ENCODE results near the gene DMD. TPM values are rescaled to one million over a fixed set of nuclear protein-coding genes. Genes with fewer than 3 reads are reported as not detected.

The DMD gene
- total RNA-seq, 4 donors from 2014 or later = 2.2 to 26.7 (median 7.8) TPM

GRCh38 chrX:31633349-31633748, 1578.0 kb downstream of the DMD start:
- H3K4me1 ChIP-seq = no peaks in the 10 kb centered on the region
- TF ChIP-seq POLR2A (IDR thresholded peaks at IDR 0.05) (no peak), CTCF (IDR thresholded peaks at IDR 0.05) (no peak)
- H3K9me3 ChIP-seq = no peaks in the 10 kb centered on the region
- H3K4me3 ChIP-seq = no peak overlapping the region
- DNase-seq = no peak
- H3K27me3 ChIP-seq = no peaks in the 10 kb centered on the region
- intact Hi-C loops (cut with DNase I) = no loop called here
- no peaks in the 10 kb centered on the region for H3K36me3 ChIP-seq
- no peak overlapping the region for H3K27ac ChIP-seq
- WGBS, 2 donors = 57% methylated on average over 2 of the region's 2 CpGs

GRCh38 chrX:31629195-31629594, 1582.2 kb downstream of the DMD start:
- DNase-seq = no peak
- no peaks in the 10 kb centered on the region for H3K36me3 ChIP-seq
- no peak overlapping the region for H3K4me3 ChIP-seq
- no peak for TF ChIP-seq POLR2A (IDR thresholded peaks at IDR 0.05)
- 18 to 62% methylated on average over 3 of the region's 3 CpGs for WGBS, 2 donors
- no peaks in the 10 kb centered on the region for H3K9me3 ChIP-seq
- no peak overlapping the region for H3K27ac ChIP-seq
- intact Hi-C loops (cut with DNase I) = no loop called here
- H3K27me3 ChIP-seq = no peaks in the 10 kb centered on the region
- H3K4me1 ChIP-seq = no peaks in the 10 kb centered on the region

DNA sequence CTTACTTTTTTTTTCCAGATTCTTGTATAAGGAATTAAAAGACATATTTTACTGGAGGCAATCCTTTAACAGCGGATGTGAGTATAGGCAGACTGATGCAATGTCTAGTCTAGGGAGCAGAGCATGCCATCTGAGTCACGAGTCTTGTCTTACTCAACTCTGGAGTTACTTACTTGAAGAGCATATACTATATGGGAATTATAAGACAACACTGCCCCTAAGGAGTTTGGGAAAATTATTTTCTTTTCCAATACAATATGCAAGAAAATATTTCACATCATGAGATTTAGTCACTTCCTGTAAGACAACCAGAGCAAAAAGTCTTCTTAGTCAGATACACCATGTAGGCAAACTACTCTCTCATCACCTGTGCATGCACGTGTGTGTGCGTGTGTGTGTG, 1602.2 kb downstream of the DMD start:
- TF ChIP-seq POLR2A (IDR thresholded peaks at IDR 0.05) = no peak
- TF ChIP-seq CTCF (IDR thresholded peaks at IDR 0.05) = no peak
- H3K27ac ChIP-seq = no peak overlapping the region
- WGBS, 2 donors = 43 to 74% methylated on average over 4 of the region's 4 CpGs
- H3K4me1 ChIP-seq = no peaks in the 10 kb centered on the region
- no peaks in the 10 kb centered on the region for H3K36me3 ChIP-seq
- no peaks in the 10 kb centered on the region for H3K27me3 ChIP-seq
- no peaks in the 10 kb centered on the region for H3K9me3 ChIP-seq
- no peak overlapping the region for H3K4me3 ChIP-seq
- DNase-seq = no peak
- intact Hi-C loops (cut with DNase I) = no loop called here

- H3K27ac ChIP-seq = no peak overlapping the region
- no peak for DNase-seq
- intact Hi-C loops (cut with DNase I) = no loop called here
- no peaks in the 10 kb centered on the region for H3K4me1 ChIP-seq
- no peak for TF ChIP-seq POLR2A (IDR thresholded peaks at IDR 0.05)
- TF ChIP-seq CTCF (IDR thresholded peaks at IDR 0.05) = no peak
- H3K4me3 ChIP-seq = no peak overlapping the region
- H3K27me3 ChIP-seq = no peaks in the 10 kb centered on the region
- H3K9me3 ChIP-seq = no peaks in the 10 kb centered on the region
- H3K36me3 ChIP-seq = no peaks in the 10 kb centered on the region
- 37 to 66% methylated on average over 2 of the region's 2 CpGs for WGBS, 2 donors
Observed at GRCh38 chrX:31608638-31609037, 1602.7 kb downstream of the DMD start.

DNA sequence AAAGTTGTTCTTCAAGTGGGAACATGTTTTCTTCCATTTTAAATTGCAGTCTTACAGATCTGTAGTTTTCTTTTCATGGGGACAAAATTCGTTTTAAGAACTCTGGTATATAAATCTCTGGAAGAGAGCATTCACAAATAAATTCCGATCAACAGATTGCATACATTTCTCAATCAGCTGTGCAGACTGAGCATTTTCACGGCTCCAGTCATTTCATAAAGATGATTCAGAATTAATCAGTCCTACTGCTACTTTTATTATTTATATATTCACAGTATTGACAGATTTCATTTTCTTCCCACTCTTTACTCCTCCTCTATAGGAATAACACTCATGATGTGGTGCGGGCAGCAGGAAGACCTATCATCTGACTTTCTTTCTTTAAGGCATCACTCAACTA, 1604.6 kb downstream of the DMD start:
- no peaks in the 10 kb centered on the region for H3K27me3 ChIP-seq
- no peaks in the 10 kb centered on the region for H3K9me3 ChIP-seq
- TF ChIP-seq POLR2A (IDR thresholded peaks at IDR 0.05) (no peak), CTCF (IDR thresholded peaks at IDR 0.05) (no peak)
- H3K36me3 ChIP-seq = no peaks in the 10 kb centered on the region
- DNase-seq = no peak
- no peak overlapping the region for H3K27ac ChIP-seq
- no peak overlapping the region for H3K4me3 ChIP-seq
- 60 to 80% methylated on average over 3 to 4 of the region's 4 CpGs for WGBS, 2 donors
- intact Hi-C loops (cut with DNase I) = no loop called here
- no peaks in the 10 kb centered on the region for H3K4me1 ChIP-seq

- DNase-seq = no peak
- no peaks in the 10 kb centered on the region for H3K36me3 ChIP-seq
- no peaks in the 10 kb centered on the region for H3K9me3 ChIP-seq
- no peaks in the 10 kb centered on the region for H3K27me3 ChIP-seq
- intact Hi-C loops (cut with DNase I) = no loop called here
- 44 to 45% methylated on average over 3 of the region's 3 CpGs for WGBS, 2 donors
- H3K4me1 ChIP-seq = no peaks in the 10 kb centered on the region
- no peak overlapping the region for H3K4me3 ChIP-seq
- no peak overlapping the region for H3K27ac ChIP-seq
- no peak for TF ChIP-seq POLR2A (IDR thresholded peaks at IDR 0.05)
- TF ChIP-seq CTCF (IDR thresholded peaks at IDR 0.05) = no peak
Observed at GRCh38 chrX:31604629-31605221, 1606.6 kb downstream of the DMD start.
